ENCODE data around the gene FMO3.

DNA sequence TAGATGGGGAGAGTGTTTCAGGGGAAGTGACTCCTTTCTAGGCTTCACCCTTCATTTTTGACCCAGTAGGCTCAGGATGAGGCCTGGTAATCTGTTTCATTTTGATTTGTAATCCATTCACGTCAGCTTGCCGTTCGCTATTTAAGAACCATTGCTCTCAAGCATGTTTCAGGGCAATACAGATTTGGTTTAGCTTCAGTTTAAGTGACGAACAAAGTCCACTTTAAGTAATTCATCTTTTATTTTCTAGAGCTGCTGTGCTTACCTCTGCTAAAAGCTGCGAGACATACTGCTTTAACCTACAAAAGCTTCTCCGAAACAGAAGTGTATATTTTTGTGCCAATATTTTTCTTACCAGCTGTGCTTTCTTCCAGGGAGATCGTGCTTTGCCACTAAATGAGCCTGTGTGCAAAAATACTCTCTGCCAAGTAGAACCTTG, 8.9 kb upstream of the FMO3 start:
- TF ChIP-seq, protein P1, sequence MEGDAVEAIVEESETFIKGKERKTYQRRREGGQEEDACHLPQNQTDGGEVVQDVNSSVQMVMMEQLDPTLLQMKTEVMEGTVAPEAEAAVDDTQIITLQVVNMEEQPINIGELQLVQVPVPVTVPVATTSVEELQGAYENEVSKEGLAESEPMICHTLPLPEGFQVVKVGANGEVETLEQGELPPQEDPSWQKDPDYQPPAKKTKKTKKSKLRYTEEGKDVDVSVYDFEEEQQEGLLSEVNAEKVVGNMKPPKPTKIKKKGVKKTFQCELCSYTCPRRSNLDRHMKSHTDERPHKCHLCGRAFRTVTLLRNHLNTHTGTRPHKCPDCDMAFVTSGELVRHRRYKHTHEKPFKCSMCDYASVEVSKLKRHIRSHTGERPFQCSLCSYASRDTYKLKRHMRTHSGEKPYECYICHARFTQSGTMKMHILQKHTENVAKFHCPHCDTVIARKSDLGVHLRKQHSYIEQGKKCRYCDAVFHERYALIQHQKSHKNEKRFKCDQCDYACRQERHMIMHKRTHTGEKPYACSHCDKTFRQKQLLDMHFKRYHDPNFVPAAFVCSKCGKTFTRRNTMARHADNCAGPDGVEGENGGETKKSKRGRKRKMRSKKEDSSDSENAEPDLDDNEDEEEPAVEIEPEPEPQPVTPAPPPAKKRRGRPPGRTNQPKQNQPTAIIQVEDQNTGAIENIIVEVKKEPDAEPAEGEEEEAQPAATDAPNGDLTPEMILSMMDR (IDR thresholded peaks at IDR 0.05; ENCODE audit: insufficient read depth, low read length, poor library complexity, severe bottlenecking) = no peak
- TF ChIP-seq EZH2phosphoT487 (conservative IDR thresholded peaks at IDR 0.05; ENCODE audit: low read length) = no peak
